Thoracic aorta (tissue), 2 donors: Measurements from ENCODE around the gene ZNF232. TPM values are rescaled to one million over a fixed set of nuclear protein-coding genes. Genes with fewer than 3 reads are reported as not detected.

Experiments used
- ATAC-seq: fragments of 150-250 bp; one replicate; pipeline ENCODE4 v1.8.0; 2017; ENCODE audit warnings: low read depth; ENCODE audit not compliant: insufficient number of reproducible peaks, low FRiP score
- DNase-seq: peaks from one replicate; pipeline ENCODE4 v3.0.0-alpha.2; 2020; ENCODE audit warnings: low spot score
- H3K27ac ChIP-seq, 2 donors: fragments of 200-600 bp; sonication (generic); 1 replicate in 1 of 2; 2 replicates in 1 of 2; pipeline ENCODE4 v1.5.1; 2016; ENCODE audit warnings: mild to moderate bottlenecking in 2 of 2, moderate library complexity in 2 of 2
- H3K27me3 ChIP-seq: fragments of 200-600 bp; sonication (generic); replicated peaks from 2 replicates; pipeline ENCODE4 v1.6.0; 2016; ENCODE audit warnings: mild to moderate bottlenecking; ENCODE audit not compliant: insufficient read depth
- H3K36me3 ChIP-seq: fragments of 200-600 bp; sonication (generic); one replicate; pipeline ENCODE4 v1.5.1; 2016
- H3K4me1 ChIP-seq, 2 donors: fragments of 200-600 bp; sonication (generic); 1 replicate in 1 of 2; 2 replicates in 1 of 2; pipeline versions ENCODE4 v1.5.1 to v1.6.0; 2016; ENCODE audit warnings: low read depth in 2 of 2, mild to moderate bottlenecking in 1 of 2; ENCODE audit not compliant: control insufficient read depth in 1 of 2
- H3K4me3 ChIP-seq: fragments of 200-600 bp; sonication (generic); 2 replicates; pipeline ENCODE4 v1.5.1; 2016; ENCODE audit warnings: mild to moderate bottlenecking
- H3K9me3 ChIP-seq: fragments of 200-600 bp; sonication (generic); 2 replicates; pipeline ENCODE4 v1.5.1; 2016
- CTCF ChIP-seq: fragments of 200-600 bp; sonication (generic); IDR thresholded peaks from one replicate; pipeline ENCODE4 v1.5.1; 2019; ENCODE audit warnings: antibody characterized with exemption
- total RNA-seq, 2 donors: library from RNA; depleted of rRNA; stranded (reverse); fragments of >200 nt; gene quantifications; one replicate each; pipeline versions ENCODE4 v1.1.0 to v1.2.3, GENCODE V29; 2016

ZNF232 gene
- total RNA-seq, 2 donors from 2014 or later = 6.7 to 7.2 TPM

GRCh38 chr17:5069724-5070123, 42.0 kb downstream of the ZNF232 start:
- H3K27me3 ChIP-seq = no peaks in the 10 kb centered on the region
- no peak overlapping the region for H3K27ac ChIP-seq
- H3K9me3 ChIP-seq = no peaks in the 10 kb centered on the region
- H3K4me3 ChIP-seq = no peak overlapping the region
- TF ChIP-seq CTCF = no peak
- ATAC-seq = no peak
- DNase-seq = no peak
- H3K4me1 ChIP-seq = no peaks in the 10 kb centered on the region
- no peaks in the 10 kb centered on the region for H3K36me3 ChIP-seq

GRCh38 chr17:5068236-5068635, 43.4 kb downstream of the ZNF232 start:
- Histone ChIP-seq H3K4me1 (no peaks in the 10 kb centered on the region), H3K36me3 (no peaks in the 10 kb centered on the region), H3K4me3 (no peak overlapping the region), H3K27ac (no peak overlapping the region), H3K9me3 (no peaks in the 10 kb centered on the region), H3K27me3 (no peaks in the 10 kb centered on the region)
- no peak for TF ChIP-seq CTCF
- DNase-seq = no peak
- ATAC-seq = no peak

- no peaks in the 10 kb centered on the region for H3K9me3 ChIP-seq
These were observed 46.4 kb downstream of the ZNF232 start for GRCh38 chr17:5065227-5065744.

More at GRCh38 chr17:5065227-5065744, 46.4 kb downstream of the ZNF232 start:
- no peaks in the 10 kb centered on the region for H3K4me1 ChIP-seq
- no peak for TF ChIP-seq CTCF
- no peak overlapping the region for H3K4me3 ChIP-seq
- H3K27me3 ChIP-seq = no peaks in the 10 kb centered on the region
- H3K36me3 ChIP-seq = no peaks in the 10 kb centered on the region
- H3K27ac ChIP-seq = no peak overlapping the region
- ATAC-seq (no peak), DNase-seq (no peak)

Other genes with a start within 250 kb of the ZNF232 start
- gene C17orf107, start 212.3 kb downstream of the ZNF232 start, total RNA-seq = 1 to 10 TPM; 1.9 to 5.6 TPM
- 1 to 10 TPM in 1 of 2 donors, not detected in 1; 4.1 TPM for gene CHRNE, start 208.8 kb downstream of the ZNF232 start, total RNA-seq
- gene GP1BA, start 179.6 kb downstream of the ZNF232 start, total RNA-seq = not detected
- gene SLC25A11, start 171.8 kb downstream of the ZNF232 start, total RNA-seq = 10 to 100 TPM; 27.0 to 39.7 TPM
- 10 to 100 TPM; 32.4 to 38.3 TPM for gene RNF167, start 171.6 kb downstream of the ZNF232 start, total RNA-seq
- 1,000 to 10,000 TPM in 1 of 2 donors, 100 to 1,000 TPM in 1; 806 to 1,230 TPM for gene PFN1, start 163.3 kb downstream of the ZNF232 start, total RNA-seq
- gene ENO3, start 160.8 kb downstream of the ZNF232 start, total RNA-seq = 1 to 10 TPM; 2.5 to 2.7 TPM
- 10 to 100 TPM; 32.3 to 43.1 TPM for gene SPAG7, start 144.1 kb downstream of the ZNF232 start, total RNA-seq
- 10 to 100 TPM; 31.3 to 34.0 TPM for gene CAMTA2, start 124.2 kb downstream of the ZNF232 start, total RNA-seq
- 1 to 10 TPM in 1 of 2 donors, not detected in 1; 1.2 TPM for gene INCA1, start 114.4 kb downstream of the ZNF232 start, total RNA-seq
- 100 to 1,000 TPM; 113 to 152 TPM for gene KIF1C, start 113.9 kb downstream of the ZNF232 start, total RNA-seq
- not detected for gene SLC52A1, start 76.5 kb downstream of the ZNF232 start, total RNA-seq
- 1 to 10 TPM; 3.2 to 6.6 TPM for gene ZFP3, start 33.4 kb downstream of the ZNF232 start, total RNA-seq
- gene USP6, start 4.2 kb upstream of the ZNF232 start, total RNA-seq = 1 to 10 TPM in 1 of 2 donors, not detected in 1; 2.0 TPM
- 10 to 100 TPM in 1 of 2 donors, 1 to 10 TPM in 1; 8.4 to 15.8 TPM for gene ZNF594, start 80.0 kb upstream of the ZNF232 start, total RNA-seq
- 10 to 100 TPM; 13.4 to 14.9 TPM for gene SCIMP, start 123.0 kb upstream of the ZNF232 start, total RNA-seq
- 10 to 100 TPM; 36.4 to 47.0 TPM for gene RABEP1, start 170.4 kb upstream of the ZNF232 start, total RNA-seq